Brain microvascular endothelial cell (primary cell): ENCODE results near the gene PXK.

Source experiments
- DNase-seq: peaks from one replicate; pipeline ENCODE4 v3.0.0-alpha.2; 2020
- H3K27ac ChIP-seq: fragments of 250-450 bp; sonication (Bioruptor Pico); 2 replicates; pipeline ENCODE4 v1.5.1; 2020; ENCODE audit warnings: mild to moderate bottlenecking, moderate library complexity
- H3K27me3 ChIP-seq: fragments of 250-450 bp; sonication (Bioruptor Pico); replicated peaks from 2 replicates; pipeline ENCODE4 v1.5.1; 2020; ENCODE audit warnings: mild to moderate bottlenecking
- H3K36me3 ChIP-seq: fragments of 250-450 bp; sonication (Bioruptor Pico); replicated peaks from 2 replicates; pipeline ENCODE4 v1.5.1; 2020; ENCODE audit warnings: mild to moderate bottlenecking
- H3K4me3 ChIP-seq: 2 replicates; pipeline ENCODE4 v1.5.1; 2011; ENCODE audit warnings: low read depth, mild to moderate bottlenecking, control low read depth, low read length, moderate library complexity
- in situ Hi-C: cut with HindIII; loops from 2 replicates; pipeline ENCODE4 v1.10.0; 2017; ENCODE audit warnings: low sequenced_read_pairs, low pct_ligation_motif_present
- TF ChIP-seq, protein P1 (sequence below): IDR thresholded peaks from 2 replicates; pipeline ENCODE4 v1.5.1; 2011; ENCODE audit warnings: low read depth, mild to moderate bottlenecking, moderate library complexity, low read length, control low read depth, inconsistent platforms; ENCODE audit errors: missing control alignments

PXK gene

DNA sequence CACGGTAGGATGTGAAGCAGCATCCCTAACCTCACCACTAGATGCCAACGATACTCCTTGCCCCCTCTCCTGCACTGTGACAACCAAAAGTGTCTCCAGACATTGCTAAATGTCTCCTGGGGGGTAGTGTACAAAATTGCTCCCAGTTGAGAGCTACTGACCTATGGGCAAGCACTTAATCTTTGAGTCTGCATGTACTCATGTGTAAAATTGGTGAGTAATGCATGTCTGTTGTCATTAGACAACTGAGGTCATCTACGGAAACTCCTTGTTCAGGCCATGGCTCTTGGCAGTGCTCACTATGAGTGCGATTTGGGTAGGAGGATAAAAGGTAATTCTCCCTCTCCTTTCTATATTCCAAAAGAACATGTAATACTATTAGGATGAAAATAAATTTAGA is 71.7 kb downstream of the PXK start:
- H3K27ac ChIP-seq = peak overlapping the region; percentile 10
- H3K4me3 ChIP-seq = no peak overlapping the region
- TF ChIP-seq, protein P1, sequence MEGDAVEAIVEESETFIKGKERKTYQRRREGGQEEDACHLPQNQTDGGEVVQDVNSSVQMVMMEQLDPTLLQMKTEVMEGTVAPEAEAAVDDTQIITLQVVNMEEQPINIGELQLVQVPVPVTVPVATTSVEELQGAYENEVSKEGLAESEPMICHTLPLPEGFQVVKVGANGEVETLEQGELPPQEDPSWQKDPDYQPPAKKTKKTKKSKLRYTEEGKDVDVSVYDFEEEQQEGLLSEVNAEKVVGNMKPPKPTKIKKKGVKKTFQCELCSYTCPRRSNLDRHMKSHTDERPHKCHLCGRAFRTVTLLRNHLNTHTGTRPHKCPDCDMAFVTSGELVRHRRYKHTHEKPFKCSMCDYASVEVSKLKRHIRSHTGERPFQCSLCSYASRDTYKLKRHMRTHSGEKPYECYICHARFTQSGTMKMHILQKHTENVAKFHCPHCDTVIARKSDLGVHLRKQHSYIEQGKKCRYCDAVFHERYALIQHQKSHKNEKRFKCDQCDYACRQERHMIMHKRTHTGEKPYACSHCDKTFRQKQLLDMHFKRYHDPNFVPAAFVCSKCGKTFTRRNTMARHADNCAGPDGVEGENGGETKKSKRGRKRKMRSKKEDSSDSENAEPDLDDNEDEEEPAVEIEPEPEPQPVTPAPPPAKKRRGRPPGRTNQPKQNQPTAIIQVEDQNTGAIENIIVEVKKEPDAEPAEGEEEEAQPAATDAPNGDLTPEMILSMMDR = no peak
- in situ Hi-C loops = no loop called here
- DNase-seq = peak; percentile 56
- no peaks in the 10 kb centered on the region for H3K27me3 ChIP-seq
- peaks cover 4% of the 10 kb centered on the region for H3K36me3 ChIP-seq

DNA sequence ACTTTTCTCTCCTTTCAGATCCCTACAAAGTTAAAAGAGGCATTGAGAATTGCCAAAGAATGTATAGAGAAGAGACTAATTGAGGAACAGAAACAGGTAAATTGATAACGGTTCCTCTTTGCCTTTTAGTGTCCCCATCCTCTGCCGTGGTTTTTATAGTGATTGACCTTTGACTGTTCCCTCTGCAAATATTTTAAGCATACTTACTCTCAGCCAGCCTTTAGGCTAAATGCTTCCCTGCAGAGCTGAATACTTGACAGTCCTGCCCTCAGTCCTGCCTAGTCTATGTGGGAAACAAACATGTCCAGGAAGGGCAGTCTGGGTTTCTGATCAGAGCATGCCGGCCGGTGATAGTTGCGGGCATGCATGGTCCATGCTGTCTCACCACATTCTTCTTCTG is 76.2 kb downstream of the PXK start:
- no peak overlapping the region for H3K4me3 ChIP-seq
- DNase-seq = no peak
- TF ChIP-seq, protein P1 = no peak
- in situ Hi-C loops = no loop called here
- no peak overlapping the region for H3K27ac ChIP-seq
- H3K27me3 ChIP-seq = no peaks in the 10 kb centered on the region
- peaks cover 9% of the 10 kb centered on the region for H3K36me3 ChIP-seq

DNA sequence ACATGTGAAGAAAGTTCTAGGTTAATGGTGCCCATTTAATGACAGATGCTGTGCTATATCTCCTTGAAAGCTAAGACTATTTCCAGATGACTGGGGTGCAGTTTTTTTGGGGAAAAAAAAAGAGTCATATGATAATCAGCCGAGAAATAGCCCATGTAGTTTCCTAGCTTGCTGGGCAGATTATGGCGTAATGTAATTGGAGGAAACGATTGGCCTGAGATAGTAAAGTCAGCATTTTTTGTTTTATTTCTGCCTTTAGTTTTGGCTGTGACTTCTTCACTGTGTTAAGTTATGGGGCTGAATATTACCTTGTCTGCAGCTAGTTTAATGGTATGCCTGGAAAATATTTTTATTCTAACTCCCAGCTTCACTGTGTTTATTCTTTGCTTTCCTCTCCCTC is 77.0 kb downstream of the PXK start:
- no peak overlapping the region for H3K4me3 ChIP-seq
- H3K36me3 ChIP-seq = peaks cover 9% of the 10 kb centered on the region
- H3K27me3 ChIP-seq = no peaks in the 10 kb centered on the region
- TF ChIP-seq, protein P1 = no peak
- no peak for DNase-seq
- no peak overlapping the region for H3K27ac ChIP-seq
- in situ Hi-C loops = no loop called here

DNA sequence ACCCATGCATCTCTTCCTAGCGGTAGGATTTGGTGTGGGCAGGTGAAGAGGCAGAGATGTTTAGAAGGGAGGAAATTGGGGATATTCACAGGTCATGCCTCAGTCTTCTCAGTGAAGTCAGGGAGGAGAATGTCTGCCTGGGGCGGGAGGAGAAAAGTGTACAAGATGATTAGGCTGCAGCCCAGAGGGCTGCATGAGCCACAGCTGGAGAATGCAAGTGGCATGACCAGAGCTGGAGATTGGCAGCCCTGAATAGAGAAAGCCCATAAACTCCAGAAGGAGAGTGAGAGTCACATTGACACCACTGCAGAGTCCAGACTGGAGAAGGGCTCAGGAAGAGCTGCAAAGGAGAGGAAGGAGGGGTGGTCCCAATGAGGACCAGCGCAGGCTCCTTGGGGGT is 78.3 kb downstream of the PXK start:
- H3K36me3 ChIP-seq = peaks cover 12% of the 10 kb centered on the region
- in situ Hi-C loops = no loop called here
- no peak overlapping the region for H3K4me3 ChIP-seq
- DNase-seq = no peak
- TF ChIP-seq, protein P1 = no peak
- H3K27ac ChIP-seq = no peak overlapping the region
- H3K27me3 ChIP-seq = no peaks in the 10 kb centered on the region

DNA sequence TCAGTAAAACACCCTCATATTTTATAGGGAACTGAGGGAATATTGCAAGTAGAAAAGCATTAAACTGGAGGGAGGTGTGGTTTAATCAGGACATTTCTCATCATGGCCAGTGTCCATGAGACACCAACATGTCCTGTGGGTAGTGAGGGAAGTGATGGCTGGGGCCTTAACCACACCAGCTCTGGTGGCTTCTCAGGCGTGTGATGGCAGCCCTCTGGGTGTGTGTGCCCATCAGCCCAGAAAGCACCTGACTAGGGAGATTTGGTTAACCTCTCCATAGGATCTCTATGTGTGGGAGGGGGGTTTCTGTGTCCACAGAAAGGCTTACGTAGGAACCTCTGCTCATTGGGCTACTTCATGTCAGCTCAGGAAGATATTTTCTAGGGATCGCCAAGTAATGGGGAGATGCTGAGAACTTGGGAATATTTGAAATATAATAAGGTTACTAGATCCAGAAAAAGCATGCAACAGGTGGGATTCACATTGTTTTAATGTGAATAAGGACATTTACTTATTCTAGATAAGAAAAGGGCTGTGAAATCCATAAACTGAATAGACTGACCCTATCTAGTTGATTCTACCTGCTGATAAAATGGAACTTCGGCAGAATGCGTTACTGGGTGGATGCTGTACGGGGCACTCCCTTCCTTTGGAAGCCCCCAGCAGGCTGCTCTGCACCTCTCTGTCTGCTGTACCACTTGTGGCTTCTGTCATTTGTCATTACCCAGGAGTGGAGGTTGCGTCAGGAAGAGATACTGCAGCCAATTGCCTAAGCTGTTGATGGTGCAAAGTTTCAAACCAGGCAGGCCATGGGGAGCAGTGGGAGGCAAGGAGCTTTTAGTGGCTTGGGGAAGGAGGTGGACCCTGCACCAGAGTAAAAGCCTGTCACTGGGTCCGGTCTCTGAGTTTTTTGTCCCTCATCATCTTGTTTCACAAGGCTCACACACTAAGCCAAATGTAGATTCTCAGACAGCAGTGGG is 79.4 kb downstream of the PXK start:
- TF ChIP-seq, protein P1 = no peak
- peaks cover 12% of the 10 kb centered on the region for H3K36me3 ChIP-seq
- H3K27me3 ChIP-seq = no peaks in the 10 kb centered on the region
- in situ Hi-C loops = no loop called here
- H3K4me3 ChIP-seq = no peak overlapping the region
- no peak for DNase-seq
- H3K27ac ChIP-seq = no peak overlapping the region
